Measurements from ENCODE around the gene ORAI3.
A peak's percentile ranks its signal among the peaks of the same experiment; 100 is the strongest.

The ORAI3 gene

DNA sequence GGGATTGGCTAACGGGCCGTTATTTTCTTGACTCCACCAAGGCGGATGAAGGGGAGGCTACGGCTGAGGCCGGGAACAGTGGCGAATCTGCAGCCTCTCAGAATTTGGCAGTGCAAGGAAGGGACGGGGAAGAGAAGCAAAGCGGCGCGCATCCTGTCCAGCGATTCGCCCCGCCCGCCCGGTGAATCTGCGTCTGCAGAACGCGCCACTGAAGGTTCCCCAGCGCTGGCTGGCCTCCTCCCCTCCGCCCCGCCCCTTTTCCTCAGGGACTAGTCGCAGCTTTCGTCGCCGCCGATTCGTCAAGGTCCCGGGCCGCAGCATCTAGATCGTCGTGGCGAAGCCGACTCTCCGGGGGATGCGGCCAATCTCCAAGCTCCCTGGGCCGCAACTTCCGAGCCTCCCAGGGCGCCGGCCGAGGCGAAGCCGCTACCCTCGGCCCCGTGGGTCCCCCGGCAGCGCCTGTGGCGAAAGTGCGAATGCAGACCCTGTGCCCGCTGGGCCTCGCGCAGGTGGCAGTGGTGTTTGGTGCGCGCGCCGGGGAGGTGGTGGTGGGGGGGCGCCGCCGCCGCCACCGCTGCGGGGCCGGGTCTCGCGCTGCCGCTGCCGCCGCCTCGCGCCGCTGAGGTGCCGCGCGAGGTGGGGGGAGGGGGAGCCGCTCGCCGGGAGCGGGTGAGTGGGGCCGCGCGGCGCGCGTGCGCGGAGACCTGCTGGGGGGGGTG is 8.7 kb downstream of the ORAI3 start, which contains the start of gene SETD1A:
Gene SETD1A (plus strand): TSS at position 299 of the 719 bp plus-strand sequence. CDS start 978 bp downstream, outside the sequence.
- WGBS (ENCODE audit: insufficient coverage, insufficient read length): no CpG with 5 or more reads among the region's 85 CpGs
- Histone ChIP-seq H3K36me3 (ENCODE audit: control insufficient read depth, insufficient read depth, low read length) (peaks cover 17% of the 10 kb centered on the region; the same call in 1 of the 2 replicates), H3K27ac (ENCODE audit: low read length) (no peak within 1 kb of the TSS), H3K27me3 (ENCODE audit: control insufficient read depth, insufficient read depth, low read length) (no peaks in the 10 kb centered on the region), H3K4me3 (ENCODE audit: low read length) (peak within 1 kb of the TSS; percentile 92), H3K4me1 (ENCODE audit: control insufficient read depth, insufficient read depth, low read length) (peaks cover 4% of the 10 kb centered on the region), H3K9me3 (ENCODE audit: control insufficient read depth, insufficient read depth, low read length) (no peaks in the 10 kb centered on the region)
- DNase-seq (ENCODE audit: low read depth, low spot score): no peak

DNA sequence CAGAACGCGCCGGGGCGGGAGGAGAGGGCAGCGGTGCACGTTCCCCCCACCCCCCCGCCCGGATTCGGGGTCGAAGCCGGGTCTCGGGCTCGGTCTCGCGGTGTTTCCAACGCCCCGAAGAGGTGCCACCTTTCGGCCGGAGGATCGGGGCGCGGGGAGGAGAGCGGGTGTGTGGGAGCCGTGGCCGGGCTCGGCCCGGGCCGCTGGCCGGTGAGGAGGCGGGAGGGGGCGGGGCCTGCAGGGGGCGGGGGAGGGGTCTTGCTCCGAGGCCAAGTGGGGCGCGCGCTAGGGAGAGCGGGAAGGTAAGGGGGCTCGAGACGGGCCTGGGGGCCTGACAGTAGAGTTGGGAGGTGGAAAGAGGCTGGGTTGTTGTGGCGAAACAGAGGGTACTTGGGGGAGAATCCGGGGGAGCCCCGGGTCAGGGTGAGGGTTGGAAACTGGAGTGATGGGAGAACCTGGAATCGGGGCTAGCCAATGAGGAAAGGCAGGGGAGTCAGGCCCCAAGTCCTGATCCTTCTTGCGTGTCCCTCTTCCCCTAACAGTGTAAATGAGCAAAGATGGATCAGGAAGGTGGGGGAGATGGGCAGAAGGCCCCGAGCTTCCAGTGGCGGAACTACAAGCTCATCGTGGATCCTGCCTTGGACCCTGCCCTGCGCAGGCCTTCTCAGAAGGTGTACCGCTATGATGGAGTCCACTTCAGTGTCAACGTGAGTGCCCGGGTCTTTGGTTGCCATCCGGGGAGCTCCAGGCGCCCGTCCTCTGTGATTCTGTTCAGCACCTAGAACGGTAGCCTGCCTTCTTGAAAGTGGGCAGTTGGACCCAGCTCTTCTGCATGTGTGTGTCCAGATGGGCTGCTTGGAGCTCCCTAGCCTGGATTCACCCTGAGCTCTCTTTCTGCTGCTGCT is 9.6 kb downstream of the ORAI3 start:
- Histone ChIP-seq H3K27ac (ENCODE audit: low read length) (no peak overlapping the region), H3K27me3 (ENCODE audit: control insufficient read depth, insufficient read depth, low read length) (no peaks in the 10 kb centered on the region), H3K9me3 (ENCODE audit: control insufficient read depth, insufficient read depth, low read length) (no peaks in the 10 kb centered on the region), H3K36me3 (ENCODE audit: control insufficient read depth, insufficient read depth, low read length) (peaks cover 20% of the 10 kb centered on the region; the same call in 1 of the 2 replicates), H3K4me1 (ENCODE audit: control insufficient read depth, insufficient read depth, low read length) (peaks cover 3% of the 10 kb centered on the region), H3K4me3 (ENCODE audit: low read length) (peak overlapping the region; percentile 92; the same call in 1 of the 2 replicates)
- DNase-seq (ENCODE audit: low read depth, low spot score): no peak
- WGBS (ENCODE audit: insufficient coverage, insufficient read length): no CpG with 5 or more reads among the region's 55 CpGs

DNA sequence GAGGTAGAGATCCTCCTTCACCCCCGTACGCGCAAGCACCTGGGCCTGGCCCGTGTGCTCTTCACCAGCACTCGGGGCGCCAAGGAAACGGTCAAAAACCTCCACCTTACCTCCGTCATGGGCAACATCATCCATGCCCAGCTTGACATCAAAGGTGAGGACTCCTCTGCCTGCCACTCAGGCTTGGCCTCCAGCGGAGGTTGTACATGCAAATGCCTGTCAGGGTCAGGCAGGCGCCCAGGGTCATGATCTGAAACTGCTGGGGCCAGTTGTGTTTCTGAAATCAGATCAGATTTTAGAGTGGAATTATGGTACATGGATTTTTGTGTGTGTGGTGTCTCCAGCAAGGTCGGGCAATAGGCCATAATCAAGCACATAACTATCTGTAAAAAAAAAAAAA is 12.5 kb downstream of the ORAI3 start:
- peaks cover 45% of the 10 kb centered on the region for H3K36me3 ChIP-seq (ENCODE audit: control insufficient read depth, insufficient read depth, low read length)
- no peaks in the 10 kb centered on the region; the same call in 1 of the 2 replicates for H3K4me1 ChIP-seq (ENCODE audit: control insufficient read depth, insufficient read depth, low read length)

DNA sequence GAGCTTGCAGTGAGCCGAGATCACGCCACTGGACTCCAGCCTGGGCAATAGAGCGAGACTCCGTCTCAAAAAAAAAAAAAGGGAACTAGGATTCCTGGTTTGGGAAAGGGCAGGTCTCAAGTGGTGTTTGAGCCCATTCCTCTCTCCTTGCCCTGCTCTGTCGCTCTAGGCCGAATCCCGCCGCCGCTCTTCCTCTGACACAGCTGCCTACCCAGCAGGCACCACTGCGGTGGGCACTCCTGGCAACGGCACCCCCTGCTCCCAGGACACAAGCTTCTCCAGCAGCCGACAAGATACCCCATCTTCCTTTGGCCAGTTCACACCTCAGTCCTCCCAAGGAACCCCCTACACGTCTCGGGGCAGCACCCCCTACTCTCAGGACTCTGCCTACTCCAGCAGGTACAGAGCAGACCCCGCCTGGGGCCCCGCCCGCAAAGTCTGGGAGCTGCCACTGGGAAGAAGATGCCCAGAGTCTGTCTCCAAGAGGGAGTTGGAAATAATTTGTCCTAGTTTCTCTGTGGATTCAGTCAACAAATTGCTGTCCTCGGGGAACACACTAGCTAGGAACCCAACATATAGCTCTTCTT is 15.2 kb downstream of the ORAI3 start:
- WGBS (ENCODE audit: insufficient coverage, insufficient read length): no CpG with 5 or more reads among the region's 18 CpGs
- Histone ChIP-seq H3K4me1 (ENCODE audit: control insufficient read depth, insufficient read depth, low read length) (no peaks in the 10 kb centered on the region; the same call in 1 of the 2 replicates), H3K4me3 (ENCODE audit: low read length) (no peak overlapping the region), H3K27me3 (ENCODE audit: control insufficient read depth, insufficient read depth, low read length) (no peaks in the 10 kb centered on the region), H3K27ac (ENCODE audit: low read length) (no peak overlapping the region), H3K9me3 (ENCODE audit: control insufficient read depth, insufficient read depth, low read length) (no peaks in the 10 kb centered on the region), H3K36me3 (ENCODE audit: control insufficient read depth, insufficient read depth, low read length) (peaks cover 55% of the 10 kb centered on the region)
- no peak for DNase-seq (ENCODE audit: low read depth, low spot score)

More for the DNA sequence above, 12.5 kb downstream of the ORAI3 start:
- Histone ChIP-seq H3K4me3 (ENCODE audit: low read length) (no peak overlapping the region), H3K9me3 (ENCODE audit: control insufficient read depth, insufficient read depth, low read length) (no peaks in the 10 kb centered on the region), H3K27ac (ENCODE audit: low read length) (no peak overlapping the region), H3K27me3 (ENCODE audit: control insufficient read depth, insufficient read depth, low read length) (no peaks in the 10 kb centered on the region)
- no CpG with 5 or more reads among the region's 11 CpGs for WGBS (ENCODE audit: insufficient coverage, insufficient read length)
- no peak for DNase-seq (ENCODE audit: low read depth, low spot score)

DNA sequence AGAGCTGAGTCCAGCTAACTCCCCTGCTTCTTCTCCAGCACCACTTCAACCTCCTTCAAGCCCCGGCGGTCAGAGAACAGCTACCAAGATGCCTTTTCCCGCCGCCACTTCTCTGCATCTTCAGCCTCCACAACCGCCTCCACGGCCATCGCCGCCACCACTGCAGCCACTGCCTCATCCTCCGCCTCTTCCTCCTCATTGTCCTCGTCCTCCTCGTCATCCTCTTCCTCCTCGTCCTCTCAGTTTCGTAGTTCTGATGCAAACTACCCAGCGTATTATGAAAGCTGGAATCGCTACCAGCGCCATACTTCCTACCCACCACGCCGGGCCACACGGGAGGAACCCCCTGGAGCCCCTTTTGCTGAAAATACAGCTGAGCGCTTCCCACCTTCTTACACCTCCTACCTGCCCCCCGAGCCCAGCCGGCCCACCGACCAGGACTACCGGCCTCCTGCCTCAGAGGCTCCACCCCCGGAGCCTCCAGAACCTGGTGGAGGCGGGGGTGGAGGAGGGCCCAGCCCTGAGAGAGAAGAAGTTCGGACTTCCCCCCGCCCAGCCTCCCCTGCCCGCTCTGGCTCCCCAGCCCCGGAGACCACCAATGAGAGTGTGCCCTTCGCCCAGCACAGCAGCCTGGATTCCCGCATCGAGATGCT is 15.8 kb downstream of the ORAI3 start:
- H3K9me3 ChIP-seq (ENCODE audit: control insufficient read depth, insufficient read depth, low read length): no peaks in the 10 kb centered on the region
- peaks cover 61% of the 10 kb centered on the region for H3K36me3 ChIP-seq (ENCODE audit: control insufficient read depth, insufficient read depth, low read length)
- no peak overlapping the region for H3K4me3 ChIP-seq (ENCODE audit: low read length)
- no peaks in the 10 kb centered on the region for H3K27me3 ChIP-seq (ENCODE audit: control insufficient read depth, insufficient read depth, low read length)
- no peak overlapping the region for H3K27ac ChIP-seq (ENCODE audit: low read length)
- no peaks in the 10 kb centered on the region; the same call in 1 of the 2 replicates for H3K4me1 ChIP-seq (ENCODE audit: control insufficient read depth, insufficient read depth, low read length)
- no CpG with 5 or more reads among the region's 33 CpGs for WGBS (ENCODE audit: insufficient coverage, insufficient read length)
- DNase-seq (ENCODE audit: low read depth, low spot score): no peak

DNA sequence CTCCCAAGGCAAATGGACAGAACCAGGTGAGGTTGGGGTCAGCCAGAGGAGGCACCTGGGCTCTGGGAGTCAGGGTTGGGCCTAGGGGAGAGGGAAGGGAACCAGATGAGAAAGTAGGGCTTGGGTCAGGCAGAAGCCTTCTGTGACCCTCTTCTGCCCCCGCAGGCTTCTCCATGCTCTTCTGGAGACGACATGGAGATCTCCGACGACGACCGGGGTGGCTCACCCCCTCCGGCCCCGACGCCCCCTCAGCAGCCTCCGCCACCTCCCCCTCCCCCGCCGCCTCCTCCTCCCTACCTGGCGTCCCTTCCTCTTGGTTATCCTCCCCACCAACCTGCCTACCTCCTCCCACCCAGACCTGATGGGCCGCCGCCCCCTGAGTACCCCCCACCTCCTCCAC is 16.6 kb downstream of the ORAI3 start:
- no peak for DNase-seq (ENCODE audit: low read depth, low spot score)
- Histone ChIP-seq H3K4me1 (ENCODE audit: control insufficient read depth, insufficient read depth, low read length) (no peaks in the 10 kb centered on the region; the same call in 1 of the 2 replicates), H3K36me3 (ENCODE audit: control insufficient read depth, insufficient read depth, low read length) (peaks cover 55% of the 10 kb centered on the region), H3K4me3 (ENCODE audit: low read length) (no peak overlapping the region), H3K9me3 (ENCODE audit: control insufficient read depth, insufficient read depth, low read length) (no peaks in the 10 kb centered on the region), H3K27ac (ENCODE audit: low read length) (no peak overlapping the region), H3K27me3 (ENCODE audit: control insufficient read depth, insufficient read depth, low read length) (no peaks in the 10 kb centered on the region)
- WGBS (ENCODE audit: insufficient coverage, insufficient read length): no CpG with 5 or more reads among the region's 15 CpGs

DNA sequence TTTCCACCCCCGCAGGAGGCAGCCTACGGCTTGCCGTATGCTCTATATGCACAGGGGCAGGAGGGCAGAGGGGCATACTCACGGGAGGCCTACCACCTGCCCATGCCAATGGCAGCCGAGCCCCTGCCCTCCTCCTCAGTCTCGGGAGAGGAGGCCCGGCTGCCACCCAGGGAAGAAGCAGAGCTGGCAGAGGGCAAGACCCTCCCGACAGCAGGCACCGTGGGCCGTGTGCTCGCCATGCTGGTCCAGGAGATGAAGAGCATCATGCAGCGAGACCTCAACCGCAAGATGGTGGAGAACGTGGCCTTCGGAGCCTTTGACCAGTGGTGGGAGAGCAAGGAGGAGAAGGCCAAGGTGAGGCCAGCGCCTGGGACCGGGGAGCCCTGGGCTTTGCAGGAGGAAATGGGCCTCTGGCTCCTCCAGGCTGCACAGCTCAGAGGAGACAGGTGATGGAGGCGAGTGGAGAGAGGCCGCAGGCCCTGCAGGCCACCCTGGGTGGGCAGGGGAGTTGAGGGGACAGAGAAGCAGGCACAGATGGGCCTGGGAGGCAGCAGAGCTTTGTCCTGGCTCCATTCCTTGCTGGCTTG is 17.3 kb downstream of the ORAI3 start:
- WGBS (ENCODE audit: insufficient coverage, insufficient read length): no CpG with 5 or more reads among the region's 19 CpGs

DNA sequence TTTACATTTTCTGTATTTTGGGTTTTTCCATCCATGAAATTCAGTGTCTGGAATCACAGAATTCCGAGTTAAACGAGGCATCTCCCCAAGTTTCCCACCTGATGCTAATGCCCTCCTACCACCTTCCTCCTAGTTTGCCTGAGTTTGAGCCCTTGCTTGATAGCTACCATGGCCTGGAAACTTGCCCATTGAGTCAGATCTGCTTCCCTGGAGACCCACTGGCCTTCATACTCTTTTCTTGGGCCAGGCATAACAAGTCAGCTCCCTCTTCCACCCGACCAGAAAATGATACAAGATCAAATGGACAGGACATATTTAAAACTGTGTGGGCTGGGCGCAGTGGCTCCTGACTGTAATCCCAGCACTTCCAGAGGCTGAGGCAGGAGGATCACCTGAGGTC is 18.9 kb downstream of the ORAI3 start:
- Histone ChIP-seq H3K9me3 (ENCODE audit: control insufficient read depth, insufficient read depth, low read length) (no peaks in the 10 kb centered on the region), H3K4me3 (ENCODE audit: low read length) (no peak overlapping the region), H3K4me1 (ENCODE audit: control insufficient read depth, insufficient read depth, low read length) (no peaks in the 10 kb centered on the region), H3K27ac (ENCODE audit: low read length) (no peak overlapping the region), H3K36me3 (ENCODE audit: control insufficient read depth, insufficient read depth, low read length) (peaks cover 59% of the 10 kb centered on the region), H3K27me3 (ENCODE audit: control insufficient read depth, insufficient read depth, low read length) (no peaks in the 10 kb centered on the region)
- DNase-seq (ENCODE audit: low read depth, low spot score): no peak
- no CpG with 5 or more reads among the region's 4 CpGs for WGBS (ENCODE audit: insufficient coverage, insufficient read length)

More for the DNA sequence above, 17.3 kb downstream of the ORAI3 start:
- Histone ChIP-seq H3K36me3 (ENCODE audit: control insufficient read depth, insufficient read depth, low read length) (peaks cover 57% of the 10 kb centered on the region), H3K4me3 (ENCODE audit: low read length) (no peak overlapping the region), H3K27me3 (ENCODE audit: control insufficient read depth, insufficient read depth, low read length) (no peaks in the 10 kb centered on the region), H3K4me1 (ENCODE audit: control insufficient read depth, insufficient read depth, low read length) (no peaks in the 10 kb centered on the region; the same call in 1 of the 2 replicates), H3K27ac (ENCODE audit: low read length) (no peak overlapping the region), H3K9me3 (ENCODE audit: control insufficient read depth, insufficient read depth, low read length) (no peaks in the 10 kb centered on the region)
- no peak for DNase-seq (ENCODE audit: low read depth, low spot score)

DNA sequence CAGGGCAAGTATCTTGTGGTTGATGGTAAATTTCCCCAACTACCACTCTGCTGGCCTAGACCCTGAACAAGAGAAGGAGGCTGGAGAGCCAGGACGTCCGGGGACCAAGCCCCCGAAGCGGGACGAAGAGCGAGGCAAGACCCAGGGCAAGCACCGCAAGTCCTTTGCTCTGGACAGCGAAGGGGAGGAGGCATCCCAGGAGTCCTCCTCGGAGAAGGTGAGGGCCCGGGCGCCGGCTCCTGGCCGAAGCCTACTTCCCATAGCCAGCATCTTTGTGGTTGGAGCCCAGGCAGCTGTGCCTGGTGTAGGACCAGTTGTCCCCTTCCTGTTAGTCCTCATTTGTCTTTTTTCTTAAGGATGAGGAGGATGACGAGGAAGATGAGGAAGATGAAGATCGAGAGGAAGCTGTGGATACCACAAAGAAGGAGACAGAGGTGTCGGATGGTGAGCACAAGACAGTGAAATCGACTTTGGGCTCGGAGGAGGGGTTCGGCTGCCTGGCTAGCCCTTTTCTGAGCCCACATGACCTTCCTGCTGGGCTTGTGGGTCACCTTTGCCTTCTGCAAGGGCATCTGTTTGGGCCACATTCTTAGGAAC is 20.5 kb downstream of the ORAI3 start:
- no peak overlapping the region for H3K4me3 ChIP-seq (ENCODE audit: low read length)
- no peak overlapping the region for H3K27ac ChIP-seq (ENCODE audit: low read length)
- no peaks in the 10 kb centered on the region for H3K27me3 ChIP-seq (ENCODE audit: control insufficient read depth, insufficient read depth, low read length)
- H3K4me1 ChIP-seq (ENCODE audit: control insufficient read depth, insufficient read depth, low read length): no peaks in the 10 kb centered on the region
- no peak for DNase-seq (ENCODE audit: low read depth, low spot score)
- no peaks in the 10 kb centered on the region for H3K9me3 ChIP-seq (ENCODE audit: control insufficient read depth, insufficient read depth, low read length)
- WGBS (ENCODE audit: insufficient coverage, insufficient read length): no CpG with 5 or more reads among the region's 19 CpGs
- peaks cover 54% of the 10 kb centered on the region for H3K36me3 ChIP-seq (ENCODE audit: control insufficient read depth, insufficient read depth, low read length)

All from iPS DF 6.9 (cell line).